Thymus (tissue), 11 donors: ENCODE results near the gene PYROXD2. TPM values are rescaled to one million over a fixed set of nuclear protein-coding genes. Genes with fewer than 3 reads are reported as not detected.

Source experiments
- DNase-seq, 9 donors: peaks; one replicate each; pipeline ENCODE4 v3.0.0-alpha.2; 2013; ENCODE audit warnings: low spot score in 9 of 9, low read depth in 6 of 9, missing footprints in 1 of 9
- H3K27ac ChIP-seq, 2 donors: one replicate each; pipeline ENCODE4 v1.5.1; 2013; ENCODE audit warnings: control low read depth in 1 of 2, low read depth in 1 of 2, low read length in 1 of 2, mild to moderate bottlenecking in 1 of 2, moderate library complexity in 1 of 2
- H3K27me3 ChIP-seq, 2 donors: one replicate each; pipeline ENCODE4 v1.5.1; 2013; ENCODE audit warnings: low read length in 1 of 2; ENCODE audit not compliant: control insufficient read depth in 2 of 2, insufficient read depth in 1 of 2
- H3K36me3 ChIP-seq, 2 donors: one replicate each; pipeline ENCODE4 v1.5.1; 2013; ENCODE audit warnings: low read length in 1 of 2, mild to moderate bottlenecking in 1 of 2, moderate library complexity in 1 of 2; ENCODE audit not compliant: control insufficient read depth in 2 of 2, insufficient read depth in 2 of 2
- H3K4me1 ChIP-seq, 2 donors: one replicate each; pipeline ENCODE4 v1.5.1; 2013; ENCODE audit warnings: low read length in 2 of 2; ENCODE audit not compliant: control insufficient read depth in 2 of 2, insufficient read depth in 2 of 2
- H3K4me3 ChIP-seq, 2 donors: one replicate each; pipeline ENCODE4 v1.5.1; 2013; ENCODE audit warnings: low read length in 2 of 2, control low read depth in 1 of 2, mild to moderate bottlenecking in 1 of 2
- H3K9me3 ChIP-seq, 2 donors: one replicate each; pipeline ENCODE4 v1.5.1; 2013; ENCODE audit warnings: low read length in 1 of 2, mild to moderate bottlenecking in 1 of 2; ENCODE audit not compliant: control insufficient read depth in 2 of 2, insufficient read depth in 1 of 2
- WGBS: extraction: QIAGEN DNeasy Blood & Tissue Kit; methylation state at CpG from one replicate; pipeline ENCODE4 v1.1.7; 2013; 5-methylcytosine and 5-hydroxymethylcytosine counted together
- polyA plus RNA-seq: library from polyadenylated mRNA; stranded (reverse); fragments of 200-250 nt; gene quantifications from one replicate; pipeline ENCODE4 v1.2.3, GENCODE V29; 2013
- total RNA-seq: library from RNA; stranded (reverse); fragments of 120-200 nt; gene quantifications from one replicate; pipeline ENCODE4 v1.2.4, GENCODE V29; 2013
- donor health status: healthy.

Gene PYROXD2
- total and polyA plus RNA-seq, 2 donors = 2.0 to 17.8 TPM

DNA sequence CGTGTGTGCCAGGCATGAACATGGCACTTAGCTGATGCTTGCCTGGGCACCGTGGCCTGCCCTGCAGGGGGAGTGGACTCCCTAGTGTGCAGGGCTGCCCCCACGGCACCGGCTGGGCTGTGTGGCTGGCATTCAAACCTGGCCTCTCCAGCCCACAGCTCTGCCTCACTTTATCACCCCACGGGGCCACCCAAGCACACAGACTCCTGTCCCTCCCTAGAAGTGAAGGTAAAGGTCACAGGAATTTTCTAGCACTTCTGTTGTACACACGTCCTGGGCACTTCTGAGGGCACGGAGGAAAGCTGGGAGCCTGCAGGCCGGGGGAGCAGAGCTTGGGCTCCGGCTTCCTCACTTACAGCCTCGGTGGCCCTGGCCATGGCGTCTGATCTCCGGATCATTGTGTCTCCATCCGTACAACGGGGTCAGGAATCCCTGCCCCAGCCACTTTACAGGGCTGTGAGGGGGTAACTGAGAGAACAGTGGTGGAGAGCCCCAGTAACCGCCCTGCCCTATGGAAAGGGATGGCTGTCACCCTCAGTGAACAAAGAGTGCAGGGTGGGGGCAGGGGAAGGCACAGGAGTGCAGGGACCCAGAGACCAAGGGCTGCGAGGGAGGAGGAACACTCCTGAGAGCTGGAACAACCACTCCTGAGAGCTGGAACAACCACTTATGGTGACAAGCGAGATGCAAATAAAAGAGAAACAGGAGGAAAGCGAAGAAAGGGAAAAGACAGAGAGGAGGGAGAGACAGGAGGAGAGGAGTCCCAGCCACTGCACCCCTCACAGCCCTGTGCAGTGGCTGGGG is 3.9 kb upstream of the PYROXD2 start:
- Histone ChIP-seq H3K36me3 (peaks cover 28 to 54% of the 10 kb centered on the region in 2 donors), H3K27ac (no peak overlapping the region), H3K9me3 (no peaks in the 10 kb centered on the region), H3K4me1 (peaks cover 7 to 8% of the 10 kb centered on the region in 2 donors), H3K4me3 (no peak overlapping the region), H3K27me3 (no peaks in the 10 kb centered on the region)
- no peak for DNase-seq
- WGBS = 97% methylated on average over 18 of the region's 18 CpGs

GRCh38 chr10:98417973-98418664 is 3.1 kb upstream of the PYROXD2 start:
- Histone ChIP-seq H3K36me3 (peaks cover 28 to 47% of the 10 kb centered on the region in 2 donors), H3K27me3 (no peaks in the 10 kb centered on the region), H3K4me1 (peaks cover 7 to 8% of the 10 kb centered on the region in 2 donors), H3K4me3 (no peak overlapping the region), H3K27ac (no peak overlapping the region), H3K9me3 (no peaks in the 10 kb centered on the region)
- DNase-seq = no peak
- WGBS = 98% methylated on average over 21 of the region's 21 CpGs

DNA sequence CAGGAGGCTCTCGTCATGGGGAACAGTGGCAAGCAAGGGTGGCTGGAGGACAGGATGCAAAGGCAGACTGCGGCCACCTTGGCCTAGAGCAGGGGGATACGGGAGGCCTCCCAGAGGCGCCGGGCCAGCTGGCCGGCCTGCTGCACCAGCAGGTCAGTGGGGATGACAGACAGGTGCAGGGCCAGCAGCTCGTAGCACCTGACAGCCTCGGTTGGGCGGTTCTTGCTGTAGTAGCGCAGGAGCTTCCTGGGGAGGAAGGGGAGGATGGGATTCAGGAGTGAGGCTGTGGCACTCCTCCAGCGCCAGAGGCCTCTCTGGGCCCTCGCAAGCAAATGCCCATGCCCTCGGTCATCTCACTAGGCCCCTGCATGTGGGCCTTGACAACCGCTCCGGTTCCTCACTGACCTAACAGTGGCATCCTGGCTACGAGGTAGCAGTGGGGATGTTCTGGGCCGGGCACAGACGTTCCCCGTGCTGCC is 2.5 kb upstream of the PYROXD2 start:
- Histone ChIP-seq H3K36me3 (peaks cover 24 to 43% of the 10 kb centered on the region in 2 donors), H3K27ac (no peak overlapping the region), H3K4me1 (peaks cover 7 to 8% of the 10 kb centered on the region in 2 donors), H3K27me3 (no peaks in the 10 kb centered on the region), H3K4me3 (no peak overlapping the region), H3K9me3 (no peaks in the 10 kb centered on the region)
- 96% methylated on average over 19 of the region's 19 CpGs for WGBS
- no peak for DNase-seq

GRCh38 chr10:98416606-98417388 is 1.8 kb upstream of the PYROXD2 start:
- H3K27ac ChIP-seq = no peak overlapping the region
- H3K27me3 ChIP-seq = no peaks in the 10 kb centered on the region
- peaks cover 7 to 8% of the 10 kb centered on the region in 2 donors for H3K4me1 ChIP-seq
- H3K36me3 ChIP-seq = peaks cover 19 to 37% of the 10 kb centered on the region in 2 donors
- 97% methylated on average over 18 of the region's 18 CpGs for WGBS
- H3K9me3 ChIP-seq = no peaks in the 10 kb centered on the region
- no peak for DNase-seq
- no peak overlapping the region for H3K4me3 ChIP-seq

DNA sequence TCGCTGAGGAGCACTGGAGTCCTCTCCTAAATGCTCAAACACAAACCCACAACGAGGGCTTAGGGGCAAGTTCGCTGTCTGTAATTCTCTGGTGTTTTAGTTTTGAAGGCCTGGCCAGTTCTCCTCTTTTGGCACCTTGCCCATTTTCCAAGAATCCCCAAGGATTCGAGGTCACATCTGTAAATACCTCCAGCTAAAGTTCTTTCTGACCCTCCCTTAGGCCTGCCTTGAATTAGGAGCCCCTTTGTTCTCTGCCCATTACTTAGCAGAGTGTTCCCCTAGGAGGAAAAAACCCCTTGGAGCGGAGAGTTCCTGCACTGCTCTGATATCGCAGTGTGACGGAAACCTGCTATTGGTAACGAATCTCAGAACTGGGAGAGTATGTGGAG is 743 bp upstream of the PYROXD2 start:
- Histone ChIP-seq H3K9me3 (no peaks in the 10 kb centered on the region), H3K27ac (no peak overlapping the region), H3K4me1 (peaks cover 7 to 8% of the 10 kb centered on the region in 2 donors), H3K36me3 (peaks cover 19 to 37% of the 10 kb centered on the region in 2 donors), H3K4me3 (no peak overlapping the region), H3K27me3 (no peaks in the 10 kb centered on the region)
- DNase-seq = no peak
- 94% methylated on average over 8 of the region's 8 CpGs for WGBS

DNA sequence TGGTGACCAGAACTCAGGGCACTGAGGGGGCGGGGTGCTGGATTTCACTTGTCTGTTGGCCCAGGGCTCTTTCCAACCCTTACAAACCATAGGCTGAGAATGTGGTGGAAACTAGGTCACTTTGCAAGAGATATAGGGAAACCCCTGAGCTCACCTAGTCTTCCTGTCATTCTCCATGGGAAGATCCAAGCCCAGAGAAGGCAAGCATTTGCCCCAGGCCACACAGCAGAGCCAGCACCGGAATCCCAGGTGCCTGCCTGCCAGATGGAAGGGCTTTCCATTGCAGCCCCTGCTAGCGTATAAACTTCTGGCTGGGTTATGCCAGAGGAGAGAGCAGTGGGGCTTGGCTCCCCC is 427 bp downstream of the PYROXD2 start:
- 50% methylated on average over 3 of the region's 3 CpGs for WGBS
- Histone ChIP-seq H3K4me3 (peak overlapping the region; percentile 45 to 51), H3K4me1 (peaks cover 7 to 8% of the 10 kb centered on the region in 2 donors), H3K9me3 (no peaks in the 10 kb centered on the region), H3K36me3 (peaks cover 13 to 29% of the 10 kb centered on the region in 2 donors), H3K27me3 (no peaks in the 10 kb centered on the region), H3K27ac (peak overlapping the region in 1 of 2 donors; percentile 79)
- DNase-seq = peak in 1 of 9 donors; percentile 8

DNA sequence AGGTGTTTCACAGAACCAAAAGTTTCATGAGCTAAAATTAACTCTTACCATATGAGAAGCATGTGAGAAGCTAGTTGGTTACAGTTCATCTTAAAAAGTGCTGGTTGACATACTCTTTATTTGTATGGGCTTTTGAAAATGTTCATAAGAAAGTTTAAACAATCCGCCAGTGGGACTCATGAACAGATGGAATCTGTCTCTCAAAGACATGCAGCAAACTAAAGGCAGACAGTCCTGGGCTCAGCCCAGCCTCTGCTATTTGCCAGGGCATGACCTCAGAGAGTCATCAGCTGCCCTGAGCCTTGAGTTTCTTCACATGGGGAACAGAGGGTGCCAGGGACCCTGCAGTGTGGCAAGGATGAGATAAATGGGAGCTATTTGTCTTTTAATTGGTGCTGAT is 3.2 kb downstream of the PYROXD2 start:
- 92% methylated on average over 1 of the region's 1 CpG for WGBS
- H3K27ac ChIP-seq = no peak overlapping the region
- H3K36me3 ChIP-seq = peaks cover 0 to 3% of the 10 kb centered on the region in 2 donors
- no peaks in the 10 kb centered on the region for H3K9me3 ChIP-seq
- H3K27me3 ChIP-seq = no peaks in the 10 kb centered on the region
- peaks cover 7 to 8% of the 10 kb centered on the region in 2 donors for H3K4me1 ChIP-seq
- no peak overlapping the region for H3K4me3 ChIP-seq
- DNase-seq = no peak

DNA sequence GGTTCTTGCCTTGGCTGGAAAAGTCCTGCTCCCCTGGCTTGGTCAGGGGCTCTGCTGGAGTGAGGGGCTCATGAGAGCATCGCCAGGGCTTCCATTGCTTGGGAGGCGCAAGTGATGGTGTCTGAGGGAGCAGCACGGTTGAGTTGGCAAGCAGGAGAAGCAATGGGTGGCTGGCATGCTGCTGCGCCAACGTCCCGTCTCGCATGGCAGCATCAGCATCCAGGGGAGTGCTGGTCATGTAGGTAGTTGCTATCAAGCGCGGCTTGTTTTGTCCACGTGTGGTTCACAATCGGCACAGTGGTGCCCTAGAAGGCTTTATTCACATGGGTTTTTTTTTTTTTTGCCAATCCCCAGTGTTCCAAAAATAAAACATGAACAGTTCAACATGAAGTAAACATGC is 3.8 kb downstream of the PYROXD2 start:
- Histone ChIP-seq H3K27me3 (no peaks in the 10 kb centered on the region), H3K4me1 (peaks cover 7 to 8% of the 10 kb centered on the region in 2 donors), H3K27ac (no peak overlapping the region), H3K36me3 (no peaks in the 10 kb centered on the region), H3K9me3 (no peaks in the 10 kb centered on the region), H3K4me3 (no peak overlapping the region)
- no peak for DNase-seq
- 98% methylated on average over 11 of the region's 11 CpGs for WGBS
